Measurements from ENCODE around the gene ADAMTS19.

DNA sequence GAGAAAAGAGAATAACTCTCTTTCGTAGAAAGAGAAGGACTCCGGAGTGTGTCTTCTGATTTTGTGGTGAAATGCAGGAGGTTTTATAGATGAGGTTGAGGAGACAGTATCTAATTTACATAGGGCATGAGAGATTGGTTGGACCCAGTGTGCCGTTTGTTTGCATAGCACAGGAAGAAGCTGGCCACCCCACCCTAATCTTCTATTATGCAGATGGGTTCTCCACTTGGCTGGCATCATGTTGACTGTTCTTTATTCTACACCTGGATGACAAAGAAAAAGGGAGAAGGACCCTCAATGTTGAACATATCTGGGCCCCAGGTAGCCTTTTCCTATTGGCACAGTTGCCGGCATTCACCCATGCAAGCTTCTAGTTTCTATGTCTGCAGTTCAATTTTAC is 264.5 kb downstream of the ADAMTS19 start:
- TF ChIP-seq, protein P1, sequence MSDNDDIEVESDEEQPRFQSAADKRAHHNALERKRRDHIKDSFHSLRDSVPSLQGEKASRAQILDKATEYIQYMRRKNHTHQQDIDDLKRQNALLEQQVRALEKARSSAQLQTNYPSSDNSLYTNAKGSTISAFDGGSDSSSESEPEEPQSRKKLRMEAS (IDR thresholded peaks at IDR 0.05) = no peak
- TF ChIP-seq TCF12 (IDR thresholded peaks at IDR 0.05; ENCODE audit: low read depth) = no peak
- no peak for TF ChIP-seq YY1 (IDR thresholded peaks at IDR 0.05; ENCODE audit: low read depth)
- TF ChIP-seq EP300 (IDR thresholded peaks at IDR 0.05; ENCODE audit: borderline replicate concordance) = no peak
- TF ChIP-seq TAF1 (IDR thresholded peaks at IDR 0.05; ENCODE audit: low read depth) = no peak
